NCI-H526 treated with DMSO at 0.1 percent for 48 hours (cell line): ENCODE results near the gene PDZRN3.

Experiments
- DNase-seq: peaks from one replicate; lab custom pipeline; 2025; lab: John Stamatoyannopoulos, UW

PDZRN3 gene

DNA sequence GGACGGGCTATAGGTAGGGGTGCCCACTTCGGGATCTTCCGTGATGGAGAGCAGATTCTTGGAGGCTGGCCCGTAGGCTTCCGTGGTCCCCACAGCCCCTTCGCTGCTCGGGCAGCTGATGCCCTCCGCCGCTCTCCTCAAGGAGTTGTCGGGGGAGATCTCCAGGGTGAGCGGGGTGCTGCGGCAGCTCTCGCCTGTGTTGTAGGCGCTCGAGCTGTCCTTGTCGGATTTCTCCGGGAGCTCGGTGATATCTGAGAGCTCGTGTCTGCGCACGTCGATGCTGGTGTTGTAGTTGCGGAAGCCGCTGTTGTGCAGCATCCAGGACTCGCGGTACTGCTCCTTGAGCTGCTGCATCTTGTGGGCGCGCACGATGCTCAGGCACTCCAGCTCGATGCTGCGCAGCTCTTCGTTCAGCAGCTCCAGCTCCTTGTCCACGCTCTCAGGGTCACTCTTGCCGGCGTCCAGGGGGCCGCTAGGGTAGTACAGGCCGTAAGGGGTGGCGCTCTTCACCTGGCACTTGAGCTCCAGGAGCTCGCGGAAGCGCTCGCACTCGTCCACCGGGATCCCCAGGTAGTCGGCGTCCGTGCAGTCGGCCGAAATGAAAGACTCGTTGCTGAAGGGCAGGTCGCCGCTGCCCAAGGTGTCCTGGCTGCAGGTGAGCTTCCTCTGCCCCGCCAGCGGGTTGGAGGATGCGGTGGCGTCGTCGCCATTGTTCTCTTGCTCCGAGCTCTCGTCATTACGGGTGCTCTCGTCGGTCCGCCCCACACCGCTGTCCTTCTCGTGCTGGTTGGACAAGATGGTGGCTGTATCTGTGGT lies 240.4 kb downstream of the PDZRN3 start:
- DNase-seq: no peak

GRCh38 chr3:73383470-73384049 lies 241.2 kb downstream of the PDZRN3 start:
- DNase-seq: no peak

DNA sequence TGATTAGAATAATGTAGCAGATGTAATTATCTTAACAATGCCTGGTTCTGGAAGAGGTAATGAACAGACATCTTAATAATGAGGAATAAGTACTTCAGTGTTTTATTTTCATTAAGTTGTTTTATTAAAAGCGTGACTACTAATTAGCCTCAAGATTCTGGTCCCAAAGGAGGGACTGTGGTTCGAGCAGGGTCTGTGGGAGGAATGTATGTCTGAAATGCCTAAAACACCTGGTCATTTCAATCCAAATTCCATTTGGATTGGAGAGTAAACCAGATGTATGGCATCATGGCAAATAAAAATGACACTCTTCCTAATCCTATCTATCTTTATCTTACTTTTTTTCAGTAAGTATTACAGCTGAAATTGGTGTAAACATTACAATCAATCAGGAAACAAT lies 243.2 kb downstream of the PDZRN3 start:
- DNase-seq: no peak

GRCh38 chr3:73380735-73381532 lies 243.8 kb downstream of the PDZRN3 start:
- no peak for DNase-seq

GRCh38 chr3:73379465-73379864 lies 245.3 kb downstream of the PDZRN3 start:
- DNase-seq: no peak

DNA sequence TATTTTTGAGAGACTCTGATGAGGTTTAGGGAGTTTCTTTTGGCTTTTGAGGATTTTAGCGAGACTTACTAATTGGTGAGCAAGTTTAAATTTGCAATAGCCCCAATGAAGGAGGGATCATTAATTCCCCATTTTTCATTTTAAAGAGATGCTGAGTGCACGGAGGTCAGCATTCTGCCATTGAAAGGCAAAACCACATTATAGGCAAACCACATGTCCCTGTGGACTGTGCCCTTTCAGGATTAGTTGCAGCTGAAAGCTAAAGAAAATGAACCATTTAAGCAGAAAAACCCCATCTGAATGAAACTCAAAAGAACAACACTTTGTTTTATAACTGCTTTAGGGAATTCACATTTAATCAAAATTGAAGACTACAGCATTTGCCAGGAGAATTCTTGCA lies 246.5 kb downstream of the PDZRN3 start:
- DNase-seq: no peak

DNA sequence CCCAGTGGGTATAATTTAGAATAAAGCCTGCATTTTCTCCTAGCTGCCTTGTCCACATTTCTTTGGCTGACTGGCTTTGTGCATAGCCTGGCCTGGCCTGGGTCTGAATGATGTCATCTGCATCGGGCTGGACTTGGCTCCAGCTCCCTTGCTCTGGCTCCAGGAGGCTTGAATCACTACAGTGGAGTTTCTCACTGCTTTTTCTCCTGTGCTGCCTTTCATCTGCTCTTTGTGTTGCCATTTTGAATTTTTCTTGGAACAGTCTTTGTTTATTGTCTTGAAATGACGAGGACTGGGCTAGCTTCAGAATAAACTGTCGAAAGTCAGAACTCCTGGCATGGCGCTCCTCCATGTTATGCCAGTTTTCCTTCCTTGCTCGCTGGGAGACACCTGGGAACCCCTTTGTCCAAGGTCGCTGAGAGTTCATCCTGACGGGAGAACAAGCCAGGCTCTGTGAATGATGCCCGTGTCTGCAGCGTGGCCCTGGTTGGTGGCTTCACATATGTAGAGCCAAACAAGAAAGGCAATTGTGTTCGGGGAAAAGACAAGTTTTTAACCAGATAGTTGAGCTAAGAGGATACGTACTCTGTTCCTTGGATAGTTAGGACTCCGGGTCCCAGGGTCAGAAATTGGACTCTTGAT lies 258.9 kb downstream of the PDZRN3 start:
- no peak for DNase-seq

DNA sequence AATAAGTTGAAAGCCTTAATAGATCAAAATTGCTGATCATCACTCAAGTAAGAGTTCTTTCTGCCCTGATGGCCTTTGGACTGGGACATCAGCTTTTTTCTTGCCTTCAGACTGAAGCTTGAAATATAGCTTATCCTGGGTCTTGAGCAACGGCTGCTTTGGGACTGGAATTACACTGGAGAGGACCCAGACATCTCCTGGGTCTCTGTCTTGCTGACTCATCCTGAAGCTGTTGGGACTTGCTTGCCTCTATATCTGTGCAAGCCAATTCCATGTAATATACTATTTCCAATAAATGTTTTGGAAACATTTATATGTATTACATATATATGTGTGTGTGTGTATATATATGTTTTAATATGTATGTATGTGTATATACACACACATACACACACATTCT lies 260.2 kb downstream of the PDZRN3 start:
- no peak for DNase-seq

- no peak for DNase-seq
These were observed 261.6 kb downstream of the PDZRN3 start for GRCh38 chr3:73363093-73363492.

DNA sequence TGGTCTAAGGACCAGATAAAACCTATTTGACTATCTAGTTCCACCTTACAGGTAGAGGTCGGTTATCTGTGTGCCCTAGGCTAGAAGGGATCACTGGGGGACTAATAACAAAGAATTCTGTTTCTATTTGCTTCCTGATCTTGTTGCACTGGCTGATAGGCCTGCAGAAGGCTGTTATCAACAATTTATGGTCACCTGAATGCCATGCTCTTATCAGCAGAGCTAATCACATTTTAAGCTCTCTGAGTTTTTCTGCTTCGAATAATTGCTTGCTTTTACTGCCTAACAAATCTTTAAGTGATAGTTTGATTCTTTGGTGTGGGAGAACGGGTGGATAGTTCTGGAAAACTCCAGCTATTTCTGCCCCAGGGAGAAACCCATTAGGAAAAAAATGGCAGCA lies 263.1 kb downstream of the PDZRN3 start:
- no peak for DNase-seq

DNA sequence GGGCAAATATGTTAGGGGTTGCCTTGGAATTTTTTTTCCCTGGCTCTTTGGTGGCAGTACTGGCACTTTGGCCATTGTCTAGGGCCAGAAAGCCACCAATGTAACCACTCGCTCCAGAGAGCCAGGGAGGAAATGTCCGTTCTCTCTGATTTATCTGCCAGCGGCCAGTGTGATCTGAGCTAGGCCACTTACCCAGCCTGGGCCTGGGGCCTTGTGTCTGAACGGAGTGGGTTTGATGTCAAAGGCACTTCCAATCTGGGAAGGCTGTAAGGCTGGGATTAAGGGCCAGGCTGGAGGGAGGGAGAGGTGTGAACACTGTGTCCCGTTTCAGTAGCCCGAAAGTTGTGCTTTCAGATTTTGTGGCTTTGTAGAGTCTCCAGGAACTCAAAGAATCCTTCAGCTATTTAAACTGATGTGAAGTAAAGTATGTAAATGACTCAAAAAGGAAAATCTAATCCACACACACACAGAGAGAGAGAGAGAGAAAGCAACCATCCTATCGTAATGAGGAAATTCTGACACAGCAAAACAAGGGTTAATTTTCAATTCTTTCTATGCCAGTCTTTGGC lies 271.0 kb downstream of the PDZRN3 start:
- DNase-seq: no peak

- DNase-seq: no peak
These were observed 271.7 kb downstream of the PDZRN3 start for GRCh38 chr3:73352841-73353645.

GRCh38 chr3:73351423-73352071 lies 273.2 kb downstream of the PDZRN3 start:
- no peak for DNase-seq

DNA sequence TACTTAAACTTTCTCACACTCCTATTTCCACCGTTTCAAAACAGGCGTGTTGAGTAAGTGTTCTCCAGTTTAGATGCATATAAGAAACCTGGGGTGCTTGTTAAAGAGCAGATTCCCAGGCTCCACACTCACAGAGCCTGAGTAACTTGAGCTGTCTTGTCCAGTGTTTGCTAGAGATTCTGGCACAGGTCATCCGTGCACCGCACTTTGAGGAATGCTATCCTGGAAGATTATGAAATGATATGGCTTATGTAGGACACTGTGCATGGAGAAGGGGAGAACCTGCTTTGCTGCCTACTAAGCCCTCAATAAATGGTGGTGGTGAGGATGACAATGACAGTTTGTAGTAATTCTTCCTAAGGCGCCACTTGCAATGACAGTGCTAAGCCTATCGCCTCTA lies 273.7 kb downstream of the PDZRN3 start:
- DNase-seq: no peak

DNA sequence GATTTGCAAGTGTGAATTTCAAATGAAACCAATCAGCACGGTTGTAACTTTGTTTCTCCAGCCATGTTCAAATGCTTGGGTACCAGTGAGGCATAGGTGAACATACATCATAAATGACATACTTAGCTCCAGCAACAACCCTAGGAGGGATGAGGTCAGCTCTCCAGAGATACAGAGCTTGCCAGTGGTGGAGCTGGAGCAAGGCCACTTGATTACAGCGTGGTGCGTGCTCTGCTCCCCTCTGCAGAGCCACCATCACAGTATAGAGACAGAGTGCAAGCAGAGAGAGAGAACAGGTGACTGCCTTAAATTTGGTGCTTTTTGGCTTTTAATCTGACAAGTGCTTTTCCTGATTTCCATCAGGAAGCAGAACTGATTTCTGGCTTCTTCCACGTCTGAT lies 275.1 kb downstream of the PDZRN3 start:
- DNase-seq: no peak

DNA sequence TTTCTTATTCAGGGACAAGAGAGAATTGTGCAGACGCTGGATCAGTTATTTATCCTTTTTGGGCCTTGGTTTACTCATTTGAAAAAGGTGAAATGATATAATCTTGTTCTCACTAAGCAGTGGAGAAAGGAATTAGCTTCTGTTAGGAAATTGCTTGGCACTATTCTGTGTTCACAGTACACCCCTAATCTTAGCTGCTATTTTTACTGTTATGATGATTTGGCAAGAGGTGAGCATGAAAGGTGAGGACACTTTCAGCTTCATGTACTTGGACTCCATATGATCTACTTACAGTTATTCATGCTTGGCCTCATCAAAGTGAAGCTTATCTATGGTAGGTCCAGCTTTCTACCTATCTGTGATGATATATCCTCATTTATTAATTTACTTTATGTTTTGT lies 282.7 kb downstream of the PDZRN3 start:
- DNase-seq: no peak

- DNase-seq: no peak
These were observed 283.3 kb downstream of the PDZRN3 start for GRCh38 chr3:73341272-73341935.

DNA sequence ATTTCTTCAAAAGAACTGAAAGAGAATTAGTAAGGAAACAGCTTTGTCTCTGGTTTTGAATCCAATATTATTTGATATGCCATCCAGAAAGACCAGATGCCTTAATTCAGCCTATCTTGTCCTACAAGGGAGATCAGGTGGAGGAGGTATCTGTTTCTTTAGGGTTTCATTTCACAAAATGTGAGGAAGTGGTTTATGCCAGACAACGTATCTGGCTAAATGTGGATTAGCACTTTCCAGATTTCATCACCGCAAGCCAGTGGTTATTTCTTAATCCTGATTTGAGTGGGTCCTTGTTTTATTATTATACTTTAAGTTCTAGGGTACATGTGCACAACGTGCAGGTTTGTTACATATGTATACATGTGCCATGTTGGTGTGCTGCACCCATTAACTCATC lies 292.2 kb downstream of the PDZRN3 start:
- DNase-seq: no peak
